Fibroblast of lung (primary cell): Measurements from ENCODE around the gene CALU. TPM values are rescaled to one million over a fixed set of nuclear protein-coding genes. Genes with fewer than 3 reads are reported as not detected.

Experiments
- DNase-seq, 2 donors: peaks; one replicate each; pipeline versions ENCODE4 v3.0.0 to v3.0.0-alpha.2; 2010; ENCODE audit warnings: low read depth in 2 of 2
- H2AFZ ChIP-seq: 2 replicates; pipeline ENCODE4 v1.5.1; 2012; ENCODE audit warnings: low read length, control low read depth, inconsistent platforms
- H3K27ac ChIP-seq: 2 replicates; pipeline ENCODE4 v1.5.1; 2011; ENCODE audit warnings: low read length, control low read depth; ENCODE audit not compliant: insufficient read depth
- H3K27me3 ChIP-seq: 2 replicates; pipeline ENCODE4 v1.5.1; 2011; ENCODE audit warnings: mild to moderate bottlenecking, low read length; ENCODE audit not compliant: control insufficient read depth, insufficient read depth
- H3K36me3 ChIP-seq: 2 replicates; pipeline ENCODE4 v1.5.1; 2011; ENCODE audit warnings: low read length; ENCODE audit not compliant: control insufficient read depth, insufficient read depth
- H3K4me1 ChIP-seq: 2 replicates; pipeline ENCODE4 v1.5.1; 2011; ENCODE audit warnings: low read length; ENCODE audit not compliant: control insufficient read depth, insufficient read depth; ENCODE audit errors: extremely low read depth
- H3K4me2 ChIP-seq: 2 replicates; pipeline ENCODE4 v1.5.1; 2011; ENCODE audit warnings: low read length, control low read depth; ENCODE audit not compliant: insufficient read depth; ENCODE audit errors: extremely low read depth
- H3K4me3 ChIP-seq, 4 experiments: fragments of 200-600 bp in 1 of 4; sonication (generic) in 1 of 4; replicated peaks in 1 of 4; 2 replicates each; pipeline ENCODE4 v1.5.1; 2011 to 2016; ENCODE audit warnings: low read length in 4 of 4, low read depth in 3 of 4, mild to moderate bottlenecking in 3 of 4, control low read depth in 2 of 4, inconsistent platforms in 1 of 4, mixed read lengths in 1 of 4; ENCODE audit not compliant: insufficient read depth in 1 of 4; ENCODE audit errors: control extremely low read depth in 1 of 4
- H3K79me2 ChIP-seq: 2 replicates; pipeline ENCODE4 v1.5.1; 2012; ENCODE audit warnings: mild to moderate bottlenecking, low read length, inconsistent platforms; ENCODE audit not compliant: control insufficient read depth, insufficient read depth
- H3K9ac ChIP-seq: 2 replicates; pipeline ENCODE4 v1.5.1; 2011; ENCODE audit warnings: mild to moderate bottlenecking, low read length, control low read depth; ENCODE audit not compliant: insufficient read depth
- H3K9me3 ChIP-seq: 2 replicates; pipeline ENCODE4 v1.5.1; 2012; ENCODE audit warnings: low read depth, low read length; ENCODE audit not compliant: control insufficient read depth, insufficient read depth
- H4K20me1 ChIP-seq: 2 replicates; pipeline ENCODE4 v1.5.1; 2011; ENCODE audit warnings: low read length; ENCODE audit not compliant: control insufficient read depth, insufficient read depth; ENCODE audit errors: extremely low read depth
- CTCF ChIP-seq, 2 donors: IDR thresholded peaks in 1 of 2; conservative IDR thresholded peaks in 1 of 2; 1 replicate in 1 of 2; 2 replicates in 1 of 2; pipeline ENCODE4 v1.5.1; 2011 to 2012; ENCODE audit warnings: low read length in 2 of 2, control low read depth in 1 of 2, inconsistent platforms in 1 of 2, low read depth in 1 of 2, mild to moderate bottlenecking in 1 of 2
- EZH2 ChIP-seq: IDR thresholded peaks from 2 replicates; pipeline ENCODE4 v1.5.1; 2012; ENCODE audit warnings: low read length, control low read depth, mild to moderate bottlenecking; ENCODE audit errors: missing control alignments
- polyA plus RNA-seq, 2 donors: library from polyadenylated mRNA; depleted of rRNA in 1 of 2; stranded (reverse) in 1 of 2; unstranded in 1 of 2; fragments of >200 nt; gene quantifications; 2 replicates each; pipeline ENCODE4 v1.2.1, GENCODE V29; 2011 to 2012; ENCODE audit warnings: missing spikeins in 1 of 2
- total RNA-seq: library from RNA; depleted of rRNA; stranded (reverse); fragments of >200 nt; gene quantifications from 2 replicates; pipeline ENCODE4 v1.2.1, GENCODE V29; 2014

Gene CALU
- total and polyA plus RNA-seq, 2 donors (not counting 1 experiment from before 2014, with no cell fraction given): 636 to 1,372 TPM

GRCh38 chr7:128738570-128739047 lies 550 bp upstream of the CALU start:
- H3K4me3 ChIP-seq: peak overlapping the region; percentile 35 to 99 (median 60)
- peak overlapping the region; percentile 79 for H3K4me2 ChIP-seq
- H3K9ac ChIP-seq: peak overlapping the region; percentile 100
- H3K79me2 ChIP-seq: peaks cover 45% of the 10 kb centered on the region
- H3K36me3 ChIP-seq: peaks cover 2% of the 10 kb centered on the region
- no peaks in the 10 kb centered on the region for H3K27me3 ChIP-seq
- peak overlapping the region; percentile 99 for H3K27ac ChIP-seq
- H3K4me1 ChIP-seq: peaks cover 14% of the 10 kb centered on the region
- H3K9me3 ChIP-seq: no peaks in the 10 kb centered on the region
- DNase-seq: no peak
- no peak overlapping the region for H2AFZ ChIP-seq
- TF ChIP-seq CTCF (conservative IDR thresholded peaks at IDR 0.05 in 1 of 2, IDR thresholded peaks at IDR 0.05 in 1 of 2; ENCODE audit: low read depth in 1 of 2, low read length in 2 of 2) (no peak), EZH2 (no peak)
- peaks cover 12% of the 10 kb centered on the region for H4K20me1 ChIP-seq

GRCh38 chr7:128739990-128740682 lies 977 bp downstream of the CALU start:
- H3K4me2 ChIP-seq: peak overlapping the region; percentile 92
- H3K79me2 ChIP-seq: peaks cover 60% of the 10 kb centered on the region
- DNase-seq: peak in 1 of 2 donors; percentile 26
- H3K4me1 ChIP-seq: peaks cover 17% of the 10 kb centered on the region
- H3K9me3 ChIP-seq: no peaks in the 10 kb centered on the region
- peak overlapping the region; percentile 83 to 99 (median 98) for H3K4me3 ChIP-seq
- peaks cover 4% of the 10 kb centered on the region for H3K36me3 ChIP-seq
- TF ChIP-seq EZH2 (no peak), CTCF (conservative IDR thresholded peaks at IDR 0.05 in 1 of 2, IDR thresholded peaks at IDR 0.05 in 1 of 2; ENCODE audit: low read depth in 1 of 2, low read length in 2 of 2) (no peak)
- peaks cover 19% of the 10 kb centered on the region for H4K20me1 ChIP-seq
- H3K27me3 ChIP-seq: no peaks in the 10 kb centered on the region
- peak overlapping the region; percentile 99 for H3K27ac ChIP-seq
- H3K9ac ChIP-seq: peak overlapping the region; percentile 100
- no peak overlapping the region for H2AFZ ChIP-seq

GRCh38 chr7:128740996-128741395 lies 1.8 kb downstream of the CALU start:
- DNase-seq: peak; percentile 42 to 47
- H3K4me1 ChIP-seq: peaks cover 17% of the 10 kb centered on the region

More at GRCh38 chr7:128740996-128741395, 1.8 kb downstream of the CALU start:
- Histone ChIP-seq H3K79me2 (peaks cover 68% of the 10 kb centered on the region), H3K4me3 (peak overlapping the region; percentile 83 to 99 (median 98)), H4K20me1 (peaks cover 22% of the 10 kb centered on the region), H3K9me3 (no peaks in the 10 kb centered on the region), H3K9ac (peak overlapping the region; percentile 9), H3K36me3 (peaks cover 4% of the 10 kb centered on the region), H3K27me3 (no peaks in the 10 kb centered on the region), H3K4me2 (peak overlapping the region; percentile 92), H3K27ac (peak overlapping the region; percentile 99), H2AFZ (no peak overlapping the region)
- TF ChIP-seq CTCF (conservative IDR thresholded peaks at IDR 0.05 in 1 of 2, IDR thresholded peaks at IDR 0.05 in 1 of 2; ENCODE audit: low read depth in 1 of 2, low read length in 2 of 2) (no peak), EZH2 (no peak)
